ENCODE data around the gene TCHP. TPM values are rescaled to one million over a fixed set of nuclear protein-coding genes. Genes with fewer than 3 reads are reported as not detected.
A peak's percentile ranks its signal among the peaks of the same experiment; 100 is the strongest.
"Not testable (repeated sequence)": the region's sequence is repeated elsewhere in the genome, so short reads cannot be mapped to it uniquely, and the experiment has no call there.

TCHP gene, protein sequence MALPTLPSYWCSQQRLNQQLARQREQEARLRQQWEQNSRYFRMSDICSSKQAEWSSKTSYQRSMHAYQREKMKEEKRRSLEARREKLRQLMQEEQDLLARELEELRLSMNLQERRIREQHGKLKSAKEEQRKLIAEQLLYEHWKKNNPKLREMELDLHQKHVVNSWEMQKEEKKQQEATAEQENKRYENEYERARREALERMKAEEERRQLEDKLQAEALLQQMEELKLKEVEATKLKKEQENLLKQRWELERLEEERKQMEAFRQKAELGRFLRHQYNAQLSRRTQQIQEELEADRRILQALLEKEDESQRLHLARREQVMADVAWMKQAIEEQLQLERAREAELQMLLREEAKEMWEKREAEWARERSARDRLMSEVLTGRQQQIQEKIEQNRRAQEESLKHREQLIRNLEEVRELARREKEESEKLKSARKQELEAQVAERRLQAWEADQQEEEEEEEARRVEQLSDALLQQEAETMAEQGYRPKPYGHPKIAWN
- total RNA-seq (ENCODE audit: unreplicated experiment): 20.8 TPM
- long read RNA-seq, partial matches to known transcripts: 4 of 10 reads
- long read RNA-seq, other reads (novel, unspliced or antisense): 3 of 10 reads

DNA sequence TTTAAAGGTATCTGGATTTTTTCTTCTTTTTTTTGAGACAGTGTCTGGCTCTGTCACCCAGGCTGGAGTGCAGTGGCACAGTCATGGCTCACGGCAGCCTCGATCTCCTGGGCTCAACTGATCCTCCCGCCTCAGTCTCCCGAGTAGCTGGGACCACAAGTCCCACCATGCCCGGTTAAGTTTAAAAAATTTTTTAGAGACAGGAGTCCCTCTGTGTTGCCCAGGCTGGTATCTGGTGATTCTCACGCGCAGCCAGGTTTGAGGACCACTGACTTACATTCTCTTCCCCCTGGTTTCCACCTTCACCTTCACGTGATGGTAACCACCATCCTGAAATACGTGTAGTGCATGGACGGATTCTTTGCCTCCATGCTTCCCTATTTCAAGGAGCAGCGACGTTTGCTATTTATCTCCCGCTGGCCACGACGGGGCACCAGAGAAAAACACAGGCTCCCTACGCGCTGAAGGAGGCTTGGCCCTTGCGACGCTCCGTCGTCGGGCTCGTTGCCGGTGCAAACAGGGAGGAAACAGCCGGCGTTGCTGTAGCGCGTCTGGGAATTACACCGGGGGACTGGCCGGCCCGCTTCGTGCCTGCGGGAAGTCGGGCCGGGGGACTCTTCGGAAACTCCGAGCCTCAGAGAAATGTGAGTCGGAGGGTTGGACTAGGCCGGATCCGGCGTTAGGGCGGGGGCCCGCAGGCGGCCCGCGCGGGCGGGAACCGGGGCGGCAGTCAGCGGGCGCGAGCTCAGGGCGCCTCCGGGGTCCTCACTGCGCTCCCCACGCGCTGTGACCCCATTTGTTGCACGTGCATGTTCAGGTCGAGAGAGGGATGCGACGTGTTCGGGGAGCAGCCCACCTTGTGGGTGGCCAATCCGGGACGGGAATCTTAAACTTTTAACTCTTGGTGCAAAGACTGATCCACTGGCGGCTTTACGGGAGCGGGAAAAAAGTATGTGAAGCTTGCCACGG lies at the start of gene TCHP:
Gene TCHP, plus strand, starts transcription at position 492 of the 969 bp plus-strand sequence. CDS start 2,753 bp downstream, outside the sequence.
- TF ChIP-seq, protein P1, sequence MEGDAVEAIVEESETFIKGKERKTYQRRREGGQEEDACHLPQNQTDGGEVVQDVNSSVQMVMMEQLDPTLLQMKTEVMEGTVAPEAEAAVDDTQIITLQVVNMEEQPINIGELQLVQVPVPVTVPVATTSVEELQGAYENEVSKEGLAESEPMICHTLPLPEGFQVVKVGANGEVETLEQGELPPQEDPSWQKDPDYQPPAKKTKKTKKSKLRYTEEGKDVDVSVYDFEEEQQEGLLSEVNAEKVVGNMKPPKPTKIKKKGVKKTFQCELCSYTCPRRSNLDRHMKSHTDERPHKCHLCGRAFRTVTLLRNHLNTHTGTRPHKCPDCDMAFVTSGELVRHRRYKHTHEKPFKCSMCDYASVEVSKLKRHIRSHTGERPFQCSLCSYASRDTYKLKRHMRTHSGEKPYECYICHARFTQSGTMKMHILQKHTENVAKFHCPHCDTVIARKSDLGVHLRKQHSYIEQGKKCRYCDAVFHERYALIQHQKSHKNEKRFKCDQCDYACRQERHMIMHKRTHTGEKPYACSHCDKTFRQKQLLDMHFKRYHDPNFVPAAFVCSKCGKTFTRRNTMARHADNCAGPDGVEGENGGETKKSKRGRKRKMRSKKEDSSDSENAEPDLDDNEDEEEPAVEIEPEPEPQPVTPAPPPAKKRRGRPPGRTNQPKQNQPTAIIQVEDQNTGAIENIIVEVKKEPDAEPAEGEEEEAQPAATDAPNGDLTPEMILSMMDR (IDR thresholded peaks at IDR 0.05; ENCODE audit: unreplicated experiment): no peak
- H3K36me3 Mint-ChIP-seq (ENCODE audit: low read depth, unreplicated experiment): peaks cover 14% of the 10 kb centered on the region
- peak; percentile 78 for DNase-seq (ENCODE audit: low spot score)
- peak within 1 kb of the TSS; percentile 96 for H3K4me3 Mint-ChIP-seq (ENCODE audit: unreplicated experiment)
- peak within 1 kb of the TSS; percentile 90 for H3K27ac Mint-ChIP-seq (ENCODE audit: unreplicated experiment)
- H3K4me1 Mint-ChIP-seq (ENCODE audit: unreplicated experiment): peaks cover 17% of the 10 kb centered on the region
- no peaks in the 10 kb centered on the region for H3K9me3 Mint-ChIP-seq (ENCODE audit: unreplicated experiment)
- peaks cover 9% of the 10 kb centered on the region for H3K27me3 Mint-ChIP-seq (ENCODE audit: unreplicated experiment)

DNA sequence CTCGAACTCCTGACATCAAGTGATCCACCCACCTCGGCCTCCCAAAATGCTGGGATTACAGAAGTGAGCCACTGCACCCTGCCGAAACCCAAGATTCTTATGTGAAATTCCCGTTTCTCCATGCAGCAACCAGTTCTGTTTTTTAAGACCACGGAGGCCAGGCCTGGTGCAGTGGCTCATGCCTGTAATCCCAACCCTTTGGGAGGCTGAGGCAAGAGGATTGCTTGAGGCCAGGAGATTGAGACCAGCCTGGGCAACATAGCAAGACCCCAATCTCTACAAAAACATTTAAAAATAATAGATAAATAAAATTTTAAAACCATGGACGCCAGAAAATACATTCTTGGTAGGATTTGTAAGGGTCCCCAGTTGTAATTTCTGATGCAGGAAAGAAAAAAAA lies 49.6 kb upstream of the TCHP start:
- not testable (repeated sequence) for H3K27ac Mint-ChIP-seq (ENCODE audit: unreplicated experiment); H3K4me1 Mint-ChIP-seq (ENCODE audit: unreplicated experiment); H3K27me3 Mint-ChIP-seq (ENCODE audit: unreplicated experiment); H3K4me3 Mint-ChIP-seq (ENCODE audit: unreplicated experiment); DNase-seq (ENCODE audit: low spot score); H3K36me3 Mint-ChIP-seq (ENCODE audit: low read depth, unreplicated experiment); H3K9me3 Mint-ChIP-seq (ENCODE audit: unreplicated experiment)

DNA sequence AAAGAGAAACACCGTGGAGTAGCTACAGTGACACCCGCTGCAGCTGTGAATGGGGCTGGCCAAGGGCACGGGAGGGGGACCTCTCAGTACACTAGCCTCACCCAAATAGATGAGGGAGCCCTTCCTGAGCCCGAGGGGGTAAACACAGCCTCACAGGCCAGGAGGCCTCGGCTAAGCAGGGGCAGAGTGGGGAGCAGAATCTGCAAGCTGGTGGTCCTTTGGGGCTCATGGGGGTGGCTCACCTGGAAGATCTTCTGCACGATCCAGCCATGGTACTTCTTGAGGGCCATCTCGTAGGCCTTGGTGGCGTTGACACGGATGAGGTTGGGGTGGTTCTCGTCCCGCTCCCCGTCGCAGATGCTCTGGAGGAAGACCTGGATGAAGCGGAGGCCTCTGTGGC lies 44.7 kb upstream of the TCHP start:
- H3K27ac Mint-ChIP-seq (ENCODE audit: unreplicated experiment): no peak overlapping the region
- H3K27me3 Mint-ChIP-seq (ENCODE audit: unreplicated experiment): peaks cover 1% of the 10 kb centered on the region
- H3K36me3 Mint-ChIP-seq (ENCODE audit: low read depth, unreplicated experiment): peaks cover 16% of the 10 kb centered on the region
- TF ChIP-seq, protein P1 (IDR thresholded peaks at IDR 0.05; ENCODE audit: unreplicated experiment): no peak
- H3K4me3 Mint-ChIP-seq (ENCODE audit: unreplicated experiment): no peak overlapping the region
- no peaks in the 10 kb centered on the region for H3K9me3 Mint-ChIP-seq (ENCODE audit: unreplicated experiment)
- H3K4me1 Mint-ChIP-seq (ENCODE audit: unreplicated experiment): peaks cover 6% of the 10 kb centered on the region
- DNase-seq (ENCODE audit: low spot score): no peak

DNA sequence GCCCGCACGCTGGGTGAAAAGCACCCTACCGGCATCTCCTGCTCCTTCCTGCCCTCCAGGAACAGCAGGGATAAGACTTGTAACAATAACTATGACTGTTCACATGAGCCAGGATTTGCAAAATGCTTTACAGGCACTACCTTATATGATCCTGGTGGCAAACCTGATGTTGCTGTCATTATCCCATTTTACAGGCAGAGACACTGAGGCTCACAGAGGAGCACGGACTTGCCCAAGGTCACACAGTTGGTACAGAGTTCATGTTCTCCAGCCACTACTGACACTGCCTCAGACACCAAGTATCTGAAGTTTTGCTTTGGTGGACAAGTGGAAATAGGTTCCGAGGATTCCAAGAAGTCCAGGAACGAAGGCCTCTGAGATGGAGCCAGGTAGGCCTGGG lies 42.4 kb upstream of the TCHP start:
- no peaks in the 10 kb centered on the region for H3K9me3 Mint-ChIP-seq (ENCODE audit: unreplicated experiment)
- no peak overlapping the region for H3K4me3 Mint-ChIP-seq (ENCODE audit: unreplicated experiment)
- H3K27ac Mint-ChIP-seq (ENCODE audit: unreplicated experiment): no peak overlapping the region
- peaks cover 1% of the 10 kb centered on the region for H3K27me3 Mint-ChIP-seq (ENCODE audit: unreplicated experiment)
- TF ChIP-seq, protein P1 (IDR thresholded peaks at IDR 0.05; ENCODE audit: unreplicated experiment): no peak
- peaks cover 6% of the 10 kb centered on the region for H3K36me3 Mint-ChIP-seq (ENCODE audit: low read depth, unreplicated experiment)
- H3K4me1 Mint-ChIP-seq (ENCODE audit: unreplicated experiment): peaks cover 6% of the 10 kb centered on the region
- no peak for DNase-seq (ENCODE audit: low spot score)

DNA sequence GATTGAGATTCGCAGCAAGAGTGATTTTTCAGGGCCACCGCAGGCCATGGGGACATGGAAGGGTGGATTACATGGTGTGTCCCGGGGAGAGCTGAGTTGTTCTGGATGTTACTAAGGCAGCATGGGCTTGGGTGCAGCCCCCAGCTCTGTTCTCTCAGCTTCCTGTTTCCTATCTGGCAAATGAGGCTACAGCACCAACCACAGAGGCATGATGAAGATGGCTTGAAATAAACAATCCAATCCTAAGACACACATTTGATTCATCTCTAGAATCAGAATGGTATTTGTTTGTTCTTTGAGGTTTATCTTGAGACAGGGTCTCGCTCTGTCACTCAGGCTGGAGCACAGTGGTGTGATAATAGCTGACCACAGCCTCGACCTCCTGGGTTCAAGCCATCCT lies 41.3 kb upstream of the TCHP start:
- H3K27me3 Mint-ChIP-seq (ENCODE audit: unreplicated experiment): no peaks in the 10 kb centered on the region
- no peak overlapping the region for H3K4me3 Mint-ChIP-seq (ENCODE audit: unreplicated experiment)
- H3K4me1 Mint-ChIP-seq (ENCODE audit: unreplicated experiment): peaks cover 6% of the 10 kb centered on the region
- TF ChIP-seq, protein P1 (IDR thresholded peaks at IDR 0.05; ENCODE audit: unreplicated experiment): no peak
- no peak for DNase-seq (ENCODE audit: low spot score)
- peaks cover 6% of the 10 kb centered on the region for H3K36me3 Mint-ChIP-seq (ENCODE audit: low read depth, unreplicated experiment)
- H3K27ac Mint-ChIP-seq (ENCODE audit: unreplicated experiment): no peak overlapping the region
- H3K9me3 Mint-ChIP-seq (ENCODE audit: unreplicated experiment): no peaks in the 10 kb centered on the region
